Astrocyte (in vitro differentiated cells and primary cell): ENCODE measurements around the gene RPP38.

Experiments
- EZH2 ChIP-seq: IDR thresholded peaks from 2 replicates; pipeline ENCODE4 v1.6.1; 2012; ENCODE audit warnings: mild to moderate bottlenecking, low read length, inconsistent platforms; ENCODE audit not compliant: insufficient read depth
- TF ChIP-seq, protein P1 (sequence below): IDR thresholded peaks from 2 replicates; pipeline ENCODE4 v1.5.1; 2011; ENCODE audit warnings: low read depth, mild to moderate bottlenecking, inconsistent platforms, low read length, moderate library complexity; ENCODE audit not compliant: insufficient read depth

DNA sequence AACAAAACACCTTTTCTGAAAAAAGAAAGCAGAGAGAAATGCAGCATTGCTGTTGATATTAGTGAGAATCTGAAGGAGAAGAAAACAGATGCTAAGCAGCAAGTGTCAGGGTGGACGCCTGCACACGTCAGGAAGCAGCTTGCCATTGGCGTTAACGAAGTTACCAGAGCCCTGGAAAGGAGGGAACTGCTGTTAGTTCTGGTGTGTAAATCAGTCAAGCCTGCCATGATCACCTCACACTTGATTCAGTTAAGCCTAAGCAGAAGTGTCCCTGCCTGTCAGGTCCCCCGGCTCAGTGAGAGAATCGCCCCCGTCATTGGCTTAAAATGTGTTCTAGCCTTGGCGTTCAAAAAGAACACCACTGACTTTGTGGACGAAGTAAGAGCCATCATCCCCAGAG is 6.4 kb downstream of the RPP38 start:
- TF ChIP-seq EZH2 = no peak
- TF ChIP-seq, protein P1, sequence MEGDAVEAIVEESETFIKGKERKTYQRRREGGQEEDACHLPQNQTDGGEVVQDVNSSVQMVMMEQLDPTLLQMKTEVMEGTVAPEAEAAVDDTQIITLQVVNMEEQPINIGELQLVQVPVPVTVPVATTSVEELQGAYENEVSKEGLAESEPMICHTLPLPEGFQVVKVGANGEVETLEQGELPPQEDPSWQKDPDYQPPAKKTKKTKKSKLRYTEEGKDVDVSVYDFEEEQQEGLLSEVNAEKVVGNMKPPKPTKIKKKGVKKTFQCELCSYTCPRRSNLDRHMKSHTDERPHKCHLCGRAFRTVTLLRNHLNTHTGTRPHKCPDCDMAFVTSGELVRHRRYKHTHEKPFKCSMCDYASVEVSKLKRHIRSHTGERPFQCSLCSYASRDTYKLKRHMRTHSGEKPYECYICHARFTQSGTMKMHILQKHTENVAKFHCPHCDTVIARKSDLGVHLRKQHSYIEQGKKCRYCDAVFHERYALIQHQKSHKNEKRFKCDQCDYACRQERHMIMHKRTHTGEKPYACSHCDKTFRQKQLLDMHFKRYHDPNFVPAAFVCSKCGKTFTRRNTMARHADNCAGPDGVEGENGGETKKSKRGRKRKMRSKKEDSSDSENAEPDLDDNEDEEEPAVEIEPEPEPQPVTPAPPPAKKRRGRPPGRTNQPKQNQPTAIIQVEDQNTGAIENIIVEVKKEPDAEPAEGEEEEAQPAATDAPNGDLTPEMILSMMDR = no peak
